Naive thymus-derived CD4-positive, alpha-beta T cell (primary cell): ENCODE measurements around the gene CLK1. TPM values are rescaled to one million over a fixed set of nuclear protein-coding genes. Genes with fewer than 3 reads are reported as not detected.

Experiments
- ATAC-seq: fragments of 150-1000 bp; cut with Tn5 transposase; 2 replicates; pipeline ENCODE4 v1.10.0; 2021; ENCODE audit warnings: mild to moderate bottlenecking, moderate library complexity
- CTCF ChIA-PET: fragments of 350-600 bp; sonication (Branson Sonifier 250); formaldehyde crosslinking; loops from one replicate; lab custom pipeline; 2021; ENCODE audit warnings: antibody characterized with exemption; lab: Charles Lee
- POLR2A ChIA-PET: fragments of 350-600 bp; sonication (Branson Sonifier 250); formaldehyde crosslinking; loops from one replicate; lab custom pipeline; 2021; ENCODE audit warnings: antibody characterized with exemption, inconsistent platforms; lab: Charles Lee
- DNase-seq, 9 donors: peaks; one replicate each; pipeline versions ENCODE4 v3.0.0 to v3.0.0-alpha.2; 2020 to 2022; ENCODE audit warnings: mixed read lengths in 1 of 9
- H3K27ac ChIP-seq: one replicate; pipeline ENCODE4 v1.7.0; 2013; ENCODE audit warnings: mild to moderate bottlenecking, low read depth, low read length, moderate library complexity
- H3K27me3 ChIP-seq, 2 donors: one replicate each; pipeline ENCODE4 v1.7.0; 2013; ENCODE audit warnings: low read length in 2 of 2, mild to moderate bottlenecking in 2 of 2, moderate library complexity in 2 of 2; ENCODE audit not compliant: control insufficient read depth in 2 of 2, insufficient read depth in 2 of 2
- H3K36me3 ChIP-seq, 3 experiments: 1 replicate in 2 of 3; 2 replicates in 1 of 3; pipeline ENCODE4 v1.7.0; 2013; ENCODE audit warnings: low read length in 3 of 3, mild to moderate bottlenecking in 3 of 3, moderate library complexity in 1 of 3; ENCODE audit not compliant: insufficient read depth in 3 of 3, control insufficient read depth in 2 of 3
- H3K4me1 ChIP-seq, 2 donors: one replicate each; pipeline ENCODE4 v1.7.0; 2013; ENCODE audit warnings: low read length in 2 of 2, mild to moderate bottlenecking in 2 of 2, moderate library complexity in 1 of 2; ENCODE audit not compliant: control insufficient read depth in 2 of 2, insufficient read depth in 2 of 2
- H3K4me3 ChIP-seq: 2 replicates; pipeline ENCODE4 v1.7.0; 2013; ENCODE audit warnings: mild to moderate bottlenecking, low read length
- H3K9me3 ChIP-seq, 3 experiments: 1 replicate in 2 of 3; 2 replicates in 1 of 3; pipeline ENCODE4 v1.7.0; 2013; ENCODE audit warnings: low read length in 3 of 3; ENCODE audit not compliant: control insufficient read depth in 2 of 3
- H3K27ac Mint-ChIP-seq, 9 donors: one replicate each; pipeline ENCODE4 v1.8.0; 2020 to 2022; ENCODE audit warnings: mixed read lengths in 9 of 9, mild to moderate bottlenecking in 8 of 9, moderate library complexity in 5 of 9, inconsistent platforms in 2 of 9
- H3K27me3 Mint-ChIP-seq, 5 donors: one replicate each; pipeline ENCODE4 v1.8.0; 2021 to 2022; ENCODE audit warnings: mixed read lengths in 5 of 5, mild to moderate bottlenecking in 1 of 5
- H3K36me3 Mint-ChIP-seq, 5 donors: one replicate each; pipeline ENCODE4 v1.8.0; 2020 to 2022; ENCODE audit warnings: mixed read lengths in 5 of 5, mild to moderate bottlenecking in 3 of 5, inconsistent platforms in 1 of 5
- H3K4me1 Mint-ChIP-seq, 7 donors: one replicate each; pipeline ENCODE4 v1.8.0; 2020 to 2022; ENCODE audit warnings: mixed read lengths in 7 of 7, mild to moderate bottlenecking in 3 of 7, inconsistent platforms in 1 of 7
- H3K4me3 Mint-ChIP-seq, 10 donors: one replicate each; pipeline ENCODE4 v1.8.0; 2020 to 2022; ENCODE audit warnings: mild to moderate bottlenecking in 10 of 10, mixed read lengths in 10 of 10, moderate library complexity in 6 of 10, inconsistent platforms in 2 of 10
- H3K9me3 Mint-ChIP-seq, 11 donors: one replicate each; pipeline ENCODE4 v1.8.0; 2020 to 2022; ENCODE audit warnings: mixed read lengths in 11 of 11, mild to moderate bottlenecking in 4 of 11, inconsistent platforms in 1 of 11, moderate library complexity in 1 of 11
- intact Hi-C, 2 donors: fragments of 100-400 bp; cut with micrococcal nuclease; formaldehyde crosslinking; loops; one replicate each; pipeline ENCODE4 v1.15.1; 2023
- polyA plus RNA-seq, 2 donors: library from polyadenylated mRNA; unstranded; fragments of 300-500 nt; fragmentation: Illumina TruSeq; gene quantifications; one replicate each; pipeline ENCODE4 v1.2.3, GENCODE V29; 2021
- total RNA-seq, 6 experiments: library from RNA in 5 of 6; stranded (reverse) in 5 of 6; gene quantifications; 1 replicate in 5 of 6; 2 replicates in 1 of 6; pipeline ENCODE4 v1.2.3 and lab custom pipeline; 2021 to 2026

The CLK1 gene
- total and polyA plus RNA-seq, 7 experiments from 2014 or later: 24.8 to 974 (median 471) TPM

DNA sequence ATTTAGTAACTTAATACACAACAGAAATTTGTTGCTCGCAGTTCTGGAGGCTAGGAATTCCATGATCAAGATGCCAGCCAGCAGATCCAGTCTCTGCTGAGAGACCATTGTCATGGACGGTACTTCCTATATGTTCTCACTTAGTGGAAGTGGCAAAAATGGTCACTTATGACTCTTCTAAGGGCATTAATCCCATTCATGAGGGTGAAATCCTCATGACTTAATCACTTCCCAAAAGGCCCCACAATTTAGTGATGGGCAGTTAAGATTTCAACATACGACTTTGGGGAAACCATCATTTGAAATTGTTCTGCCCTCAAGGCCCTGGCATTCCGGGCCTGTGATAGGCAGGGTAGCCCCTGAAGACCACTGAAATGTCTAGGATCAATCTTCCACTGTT is 29.8 kb downstream of the CLK1 start:
- H3K9me3 Mint-ChIP-seq: peaks cover 0 to 31% (median 9%) of the 10 kb centered on the region in 11 donors
- H3K4me1 Mint-ChIP-seq: no peaks in the 10 kb centered on the region
- H3K36me3 Mint-ChIP-seq: peaks cover 0 to 10% (median 4%) of the 10 kb centered on the region in 5 donors
- no peak overlapping the region for H3K27ac Mint-ChIP-seq
- ATAC-seq (no peak), DNase-seq (no peak)
- Histone ChIP-seq H3K4me1 (no peaks in the 10 kb centered on the region), H3K27me3 (no peaks in the 10 kb centered on the region), H3K36me3 (no peaks in the 10 kb centered on the region), H3K27ac (no peak overlapping the region), H3K4me3 (no peak overlapping the region), H3K9me3 (no peaks in the 10 kb centered on the region)
- H3K4me3 Mint-ChIP-seq: no peak overlapping the region
- ChIA-PET POLR2A (no interaction called here), CTCF (no interaction called here)
- no peaks in the 10 kb centered on the region for H3K27me3 Mint-ChIP-seq
- intact Hi-C loops: no loop called here

DNA sequence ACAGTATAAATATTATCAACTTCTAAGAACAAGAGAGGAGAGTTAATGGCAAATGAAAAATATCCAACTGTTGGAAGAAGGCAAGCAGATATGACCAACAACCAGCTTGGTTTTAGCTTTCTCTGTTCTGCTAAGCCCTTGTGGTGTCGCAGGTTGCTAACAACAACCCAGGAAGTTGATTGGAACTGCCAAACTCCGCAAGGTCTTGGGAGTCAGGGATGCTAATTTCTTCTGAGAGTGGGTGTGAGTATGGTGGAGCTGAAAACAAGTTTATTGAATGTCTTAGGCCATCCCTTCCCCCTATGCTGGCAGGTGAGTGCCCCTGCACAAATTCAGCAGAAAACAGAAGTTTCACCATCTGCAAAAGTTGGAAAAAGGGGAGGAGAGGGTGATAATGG is 35.2 kb downstream of the CLK1 start:
- intact Hi-C loops: no loop called here
- Mint-ChIP-seq H3K9me3 (peaks cover 0 to 4% (median 0%) of the 10 kb centered on the region in 11 donors), H3K4me3 (no peak overlapping the region), H3K36me3 (peaks cover 0 to 17% (median 6%) of the 10 kb centered on the region in 5 donors), H3K4me1 (peaks cover 0 to 10% (median 0%) of the 10 kb centered on the region in 7 donors), H3K27me3 (no peaks in the 10 kb centered on the region), H3K27ac (peak overlapping the region in 2 of 9 donors; percentile 48 to 66)
- Histone ChIP-seq H3K27me3 (no peaks in the 10 kb centered on the region), H3K4me1 (no peaks in the 10 kb centered on the region), H3K4me3 (no peak overlapping the region), H3K36me3 (no peaks in the 10 kb centered on the region), H3K27ac (no peak overlapping the region), H3K9me3 (no peaks in the 10 kb centered on the region)
- ATAC-seq (no peak), DNase-seq (no peak)
- POLR2A ChIA-PET: interaction anchor here (3.8 kb wide), 1 partner anchor 35 kb away, joined by 16 read pairs; the partner anchor contains the start of gene CLK1
- CTCF ChIA-PET: no interaction called here

DNA sequence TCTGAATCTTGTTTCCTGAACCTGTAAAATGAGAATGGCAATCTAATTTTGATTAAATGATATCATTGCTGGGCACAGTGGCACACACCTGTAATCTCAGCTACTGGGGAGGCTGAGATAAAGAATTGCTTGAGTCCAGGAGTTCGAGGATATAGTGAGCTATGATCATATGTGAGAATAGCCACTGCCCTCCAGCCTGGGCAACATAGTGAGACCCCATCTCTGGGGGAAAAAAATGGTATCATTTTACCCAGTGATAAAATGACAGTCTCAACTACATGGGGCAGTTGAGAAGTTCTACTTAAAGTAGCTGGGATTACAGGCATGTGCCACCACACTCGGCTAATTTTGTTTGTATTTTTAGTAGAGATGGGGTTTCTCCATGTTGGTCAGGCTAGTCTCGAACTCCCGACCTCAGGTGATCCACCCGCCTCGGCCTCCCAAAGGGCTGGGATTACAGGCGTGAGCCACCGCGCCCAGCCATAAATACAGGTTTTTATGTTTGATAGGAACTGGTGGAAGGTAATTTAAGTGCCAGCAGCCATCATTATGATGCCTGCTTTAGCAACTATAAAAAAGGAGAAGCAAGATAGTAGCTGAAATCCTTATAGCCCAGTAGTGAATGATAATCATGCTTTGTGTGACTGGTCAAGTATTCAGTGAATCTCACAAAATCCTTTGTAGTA is 35.7 kb downstream of the CLK1 start:
- Histone ChIP-seq H3K27ac (no peak overlapping the region), H3K9me3 (no peaks in the 10 kb centered on the region), H3K4me1 (no peaks in the 10 kb centered on the region), H3K4me3 (no peak overlapping the region), H3K36me3 (no peaks in the 10 kb centered on the region), H3K27me3 (no peaks in the 10 kb centered on the region)
- Mint-ChIP-seq H3K27me3 (no peaks in the 10 kb centered on the region), H3K9me3 (peaks cover 0 to 4% (median 0%) of the 10 kb centered on the region in 11 donors), H3K4me3 (no peak overlapping the region), H3K4me1 (peaks cover 0 to 10% (median 0%) of the 10 kb centered on the region in 7 donors), H3K36me3 (peaks cover 0 to 17% (median 6%) of the 10 kb centered on the region in 5 donors), H3K27ac (peak overlapping the region in 1 of 9 donors; percentile 48)
- intact Hi-C loops: no loop called here
- DNase-seq (no peak), ATAC-seq (no peak)
- POLR2A ChIA-PET: interaction anchor here (3.8 kb wide), 1 partner anchor 36 kb away, joined by 16 read pairs; the partner anchor contains the start of gene CLK1
- CTCF ChIA-PET: no interaction called here

DNA sequence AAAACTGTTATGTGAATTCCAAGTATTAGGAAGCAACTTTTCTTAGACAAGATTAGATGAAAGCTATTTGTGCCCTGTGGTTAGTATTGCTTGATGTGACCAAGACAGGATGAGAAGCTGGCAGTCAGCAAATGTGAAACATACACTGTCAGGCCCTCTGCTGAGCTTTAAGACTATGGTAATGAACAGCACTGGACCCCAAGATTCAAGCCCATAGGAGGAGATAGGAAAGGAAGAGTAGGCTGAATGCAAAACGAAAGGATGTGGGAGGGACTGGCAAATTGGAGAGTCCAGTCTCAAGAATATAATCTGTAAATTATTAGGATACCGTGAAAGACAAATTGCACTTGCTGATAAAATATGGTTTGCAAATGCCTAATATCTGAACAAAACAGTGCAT is 36.4 kb downstream of the CLK1 start:
- Mint-ChIP-seq H3K4me1 (peaks cover 0 to 10% (median 0%) of the 10 kb centered on the region in 7 donors), H3K27ac (peak overlapping the region in 1 of 9 donors; percentile 53), H3K27me3 (no peaks in the 10 kb centered on the region), H3K4me3 (no peak overlapping the region), H3K9me3 (peaks cover 0 to 4% (median 0%) of the 10 kb centered on the region in 11 donors), H3K36me3 (peaks cover 0 to 17% (median 6%) of the 10 kb centered on the region in 5 donors)
- POLR2A ChIA-PET: interaction anchor here (3.8 kb wide), 1 partner anchor 36 kb away, joined by 16 read pairs; the partner anchor contains the start of gene CLK1
- DNase-seq (no peak), ATAC-seq (no peak)
- H3K27me3 ChIP-seq: no peaks in the 10 kb centered on the region
- no peak overlapping the region for H3K27ac ChIP-seq
- H3K4me1 ChIP-seq: no peaks in the 10 kb centered on the region
- CTCF ChIA-PET: interaction anchor here (0.5 kb wide), 1 partner anchor 181 kb away, joined by 3 read pairs; no protein-coding TSS in a partner anchor
- H3K36me3 ChIP-seq: no peaks in the 10 kb centered on the region
- no peak overlapping the region for H3K4me3 ChIP-seq
- intact Hi-C loops: no loop called here
- H3K9me3 ChIP-seq: no peaks in the 10 kb centered on the region

DNA sequence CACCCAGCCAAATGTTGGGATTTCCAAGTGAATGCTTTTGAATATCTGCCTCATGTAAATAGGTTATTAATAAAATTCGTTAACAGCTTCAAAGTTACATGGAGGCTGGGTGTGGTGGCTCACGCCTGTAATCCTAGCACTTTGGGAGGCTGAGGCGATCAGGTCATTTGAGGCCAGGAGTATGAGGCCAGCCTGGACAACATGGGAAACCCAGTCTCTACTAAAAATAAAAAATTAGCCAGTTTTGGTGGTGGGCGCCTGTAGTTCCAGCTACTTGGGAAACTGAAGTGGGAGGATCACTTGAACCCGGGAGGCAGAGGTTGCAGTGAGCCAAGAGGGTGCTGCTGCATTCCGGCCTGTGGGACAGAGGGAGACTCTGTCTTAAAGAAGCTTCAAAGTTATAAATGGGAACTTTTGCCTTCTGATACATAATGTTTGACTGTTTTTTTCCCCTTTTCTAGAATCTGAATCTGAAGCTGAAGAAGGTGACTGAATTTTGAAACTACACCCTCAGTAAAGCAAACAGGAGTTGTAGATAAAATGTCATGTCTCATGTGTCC is 42.7 kb downstream of the CLK1 start:
- ChIA-PET POLR2A (interaction anchor here (1.1 to 5.7 kb wide), 2 partner anchors 43 to 108 kb away, joined by 3 to 30 read pairs; partner anchors contain the start of gene CLK1), CTCF (no interaction called here)
- DNase-seq (no peak), ATAC-seq (no peak)
- Histone ChIP-seq H3K36me3 (peaks cover 19 to 51% (median 44%) of the 10 kb centered on the region in 3 experiments), H3K9me3 (no peaks in the 10 kb centered on the region), H3K27ac (no peak overlapping the region), H3K4me3 (no peak overlapping the region), H3K27me3 (no peaks in the 10 kb centered on the region), H3K4me1 (no peaks in the 10 kb centered on the region)
- Mint-ChIP-seq H3K27me3 (no peaks in the 10 kb centered on the region), H3K9me3 (no peaks in the 10 kb centered on the region), H3K4me1 (peaks cover 0 to 18% (median 7%) of the 10 kb centered on the region in 7 donors), H3K27ac (peak overlapping the region in 1 of 9 donors; percentile 59), H3K36me3 (peaks cover 15 to 38% (median 25%) of the 10 kb centered on the region in 5 donors), H3K4me3 (no peak overlapping the region)
- intact Hi-C loops: no loop called here

DNA sequence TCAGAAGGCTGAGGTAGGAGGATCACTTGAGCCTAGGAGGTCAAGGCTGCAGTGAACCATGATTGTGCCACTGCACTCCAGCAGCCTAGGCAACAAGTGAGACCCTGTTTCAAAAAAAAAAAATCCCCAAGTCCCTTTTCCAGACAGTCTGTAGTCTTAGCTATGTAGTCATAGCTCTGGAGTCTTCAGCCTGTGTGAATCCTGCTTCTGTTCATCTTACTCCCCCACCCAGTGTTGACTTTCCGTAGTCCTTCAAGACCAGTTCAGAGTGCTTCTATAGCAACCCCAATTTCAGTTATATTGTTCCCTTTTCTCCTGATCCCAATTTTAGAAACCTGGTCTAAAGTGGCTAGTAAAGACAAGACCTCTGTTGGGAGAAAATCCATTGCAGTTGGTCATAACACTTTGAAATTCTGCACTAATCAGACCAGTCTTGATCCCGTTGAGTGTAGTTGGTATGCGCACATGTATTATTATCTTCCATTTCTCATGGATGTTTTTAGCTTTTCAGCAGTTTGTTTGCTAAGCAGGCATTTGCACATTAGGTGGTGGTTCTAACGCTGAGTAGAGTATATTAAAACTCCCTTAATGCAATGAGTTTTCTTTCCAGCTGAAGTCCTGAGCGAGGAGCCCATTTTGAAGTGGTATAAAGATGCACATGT is 43.8 kb downstream of the CLK1 start:
- DNase-seq (no peak), ATAC-seq (no peak)
- ChIA-PET CTCF (no interaction called here), POLR2A (interaction anchor here (0.6 to 5.7 kb wide), 3 partner anchors 38 to 64 kb away, joined by 5 to 30 read pairs (median 5); partner anchors contain the start of gene CLK1)
- no peaks in the 10 kb centered on the region for H3K4me1 ChIP-seq
- no peak overlapping the region for H3K27ac ChIP-seq
- intact Hi-C loops: no loop called here
- peak overlapping the region in 8 of 9 donors; percentile 10 to 52 (median 24) for H3K27ac Mint-ChIP-seq
- peaks cover 5 to 25% (median 11%) of the 10 kb centered on the region in 7 donors for H3K4me1 Mint-ChIP-seq
- no peaks in the 10 kb centered on the region for H3K27me3 Mint-ChIP-seq
- no peak overlapping the region for H3K4me3 ChIP-seq
- H3K9me3 ChIP-seq: no peaks in the 10 kb centered on the region
- H3K27me3 ChIP-seq: no peaks in the 10 kb centered on the region
- H3K9me3 Mint-ChIP-seq: no peaks in the 10 kb centered on the region
- peaks cover 29 to 61% (median 55%) of the 10 kb centered on the region in 3 experiments for H3K36me3 ChIP-seq
- H3K4me3 Mint-ChIP-seq: no peak overlapping the region
- peaks cover 15 to 48% (median 30%) of the 10 kb centered on the region in 5 donors for H3K36me3 Mint-ChIP-seq
